GM19438 (cell line): ENCODE results near the gene SIPA1L3.
"Not testable (repeated sequence)": the region's sequence is repeated elsewhere in the genome, so short reads cannot be mapped to it uniquely, and the experiment has no call there.

Experiments
- ATAC-seq: cut with Tn5 transposase; IDR thresholded peaks from one replicate; pipeline ENCODE4 v1.9.1; 2021; ENCODE audit warnings: low read depth; ENCODE audit not compliant: unreplicated experiment

SIPA1L3 gene

GRCh38 chr19:38062959-38063761 lies 156.2 kb downstream of the SIPA1L3 start:
- ATAC-seq: no peak

GRCh38 chr19:38063928-38064327 lies 156.9 kb downstream of the SIPA1L3 start:
- no peak for ATAC-seq

- no peak for ATAC-seq
Measured at GRCh38 chr19:38064661-38065425, 157.8 kb downstream of the SIPA1L3 start.

- ATAC-seq: not testable (repeated sequence)
Measured at GRCh38 chr19:38065775-38066174, 158.8 kb downstream of the SIPA1L3 start.

GRCh38 chr19:38068826-38069225 lies 161.8 kb downstream of the SIPA1L3 start:
- no peak for ATAC-seq

DNA sequence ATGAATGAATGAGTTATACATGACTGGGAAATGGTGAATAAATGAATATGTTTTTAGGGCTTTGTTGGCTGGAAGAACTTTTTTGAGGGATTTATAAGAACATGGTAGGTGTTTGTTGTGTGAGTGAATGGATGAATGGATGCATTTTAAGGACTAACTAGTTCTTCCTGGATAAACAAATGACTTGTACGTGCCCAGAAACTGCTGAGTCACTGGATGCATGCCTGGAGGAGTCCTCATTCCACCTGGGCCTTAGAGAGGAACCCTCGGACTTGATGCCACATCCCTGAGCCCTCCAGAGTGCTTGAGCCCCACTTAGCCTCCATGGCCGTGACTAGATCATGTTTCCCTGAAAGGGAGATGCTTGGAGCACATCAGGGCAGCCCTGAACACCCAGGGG lies 163.6 kb downstream of the SIPA1L3 start:
- no peak for ATAC-seq

- not testable (repeated sequence) for ATAC-seq
Measured at GRCh38 chr19:38071054-38071453, 164.0 kb downstream of the SIPA1L3 start.

- no peak for ATAC-seq
Measured at GRCh38 chr19:38071647-38072046, 164.6 kb downstream of the SIPA1L3 start.

DNA sequence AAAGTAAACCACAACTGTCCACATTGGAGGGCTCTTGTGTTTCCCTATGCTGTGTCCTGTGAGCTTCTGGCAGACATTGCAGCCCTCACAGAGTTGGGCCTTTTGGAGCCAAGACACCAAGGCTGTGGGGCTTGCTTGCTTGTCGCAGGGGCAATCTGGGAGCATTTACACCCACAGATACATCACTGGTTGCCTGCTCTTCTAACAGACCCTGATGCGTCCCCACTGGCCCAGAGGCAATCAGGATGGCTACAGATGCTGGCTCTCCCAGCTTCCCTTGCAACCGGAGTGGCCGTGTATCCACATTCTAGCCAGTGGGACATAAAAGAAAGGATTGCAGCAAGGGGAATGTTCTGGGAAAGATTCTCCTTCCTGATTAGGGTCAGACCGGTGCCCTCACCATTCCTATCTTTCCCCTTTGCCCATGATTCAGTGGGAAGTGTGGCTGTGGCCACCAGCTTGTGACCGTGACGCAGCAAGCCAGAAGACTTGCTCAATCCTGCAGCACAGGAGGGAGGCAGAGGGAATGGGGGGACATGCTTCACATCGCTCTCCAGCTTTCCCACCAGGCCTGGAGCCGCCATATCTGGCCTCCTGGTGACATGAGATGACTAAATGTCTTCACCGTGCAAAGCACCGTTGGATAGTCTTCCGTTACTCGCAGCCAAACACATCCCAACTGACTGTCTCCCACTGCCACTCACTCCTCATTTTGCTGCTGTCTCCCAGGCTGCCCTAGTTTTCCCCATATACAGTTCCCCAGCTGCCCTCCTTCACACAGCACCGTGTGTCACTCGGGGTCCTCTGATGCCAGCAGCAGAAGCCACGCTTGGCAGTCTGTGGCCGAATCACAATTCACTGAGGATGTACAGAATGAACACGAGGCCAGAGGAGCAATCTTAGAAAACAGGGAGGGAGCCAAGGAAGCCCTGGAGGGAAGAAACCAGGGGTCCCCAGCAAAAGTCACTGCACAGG lies 166.1 kb downstream of the SIPA1L3 start:
- ATAC-seq: no peak

DNA sequence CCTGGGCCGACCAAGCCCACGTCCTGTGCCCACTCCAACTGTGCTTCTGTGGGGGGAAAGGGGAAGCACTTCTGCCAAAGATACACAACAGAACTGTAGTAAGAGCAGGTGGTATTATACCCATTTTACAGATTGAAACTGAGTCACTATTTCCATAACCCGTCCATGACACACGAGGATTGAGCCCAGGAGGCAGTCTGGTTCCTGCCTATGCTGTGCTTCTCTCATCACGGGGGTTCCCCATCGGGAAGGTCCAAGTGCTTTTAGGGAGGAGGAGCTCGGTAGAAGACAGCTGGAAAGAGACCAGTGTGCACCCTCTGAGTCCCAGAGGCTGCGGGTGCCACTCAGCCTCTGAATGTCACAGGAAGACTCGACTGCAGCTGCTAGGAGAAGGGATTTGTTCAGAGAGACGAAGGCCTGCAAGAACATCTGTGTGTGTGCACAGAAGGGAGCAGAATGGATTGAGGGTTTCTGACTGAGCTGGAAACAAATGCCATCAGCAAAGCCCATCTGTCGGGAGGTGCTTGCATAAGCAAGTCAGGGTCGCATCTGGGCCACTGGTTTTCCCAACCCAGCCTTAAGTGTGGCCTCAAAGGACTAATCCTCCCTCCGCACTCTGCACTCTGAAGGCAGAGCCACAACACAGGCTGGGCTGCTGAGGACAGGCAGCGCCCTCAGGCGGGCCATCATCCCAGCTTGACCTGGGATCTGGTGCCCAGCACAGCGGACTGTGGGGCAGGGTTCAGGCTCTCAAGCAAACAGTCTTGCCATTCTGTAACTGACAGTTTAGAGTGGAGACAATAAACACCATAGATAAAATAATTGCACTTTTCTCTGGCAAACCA lies 167.1 kb downstream of the SIPA1L3 start:
- no peak for ATAC-seq

- no peak for ATAC-seq
Measured at GRCh38 chr19:38076337-38076736, 169.3 kb downstream of the SIPA1L3 start.

GRCh38 chr19:38078302-38078930 lies 171.4 kb downstream of the SIPA1L3 start:
- no peak for ATAC-seq

GRCh38 chr19:38079926-38080380 lies 172.9 kb downstream of the SIPA1L3 start:
- peak; percentile 83 for ATAC-seq

GRCh38 chr19:38081547-38082255 lies 174.7 kb downstream of the SIPA1L3 start:
- ATAC-seq: no peak

DNA sequence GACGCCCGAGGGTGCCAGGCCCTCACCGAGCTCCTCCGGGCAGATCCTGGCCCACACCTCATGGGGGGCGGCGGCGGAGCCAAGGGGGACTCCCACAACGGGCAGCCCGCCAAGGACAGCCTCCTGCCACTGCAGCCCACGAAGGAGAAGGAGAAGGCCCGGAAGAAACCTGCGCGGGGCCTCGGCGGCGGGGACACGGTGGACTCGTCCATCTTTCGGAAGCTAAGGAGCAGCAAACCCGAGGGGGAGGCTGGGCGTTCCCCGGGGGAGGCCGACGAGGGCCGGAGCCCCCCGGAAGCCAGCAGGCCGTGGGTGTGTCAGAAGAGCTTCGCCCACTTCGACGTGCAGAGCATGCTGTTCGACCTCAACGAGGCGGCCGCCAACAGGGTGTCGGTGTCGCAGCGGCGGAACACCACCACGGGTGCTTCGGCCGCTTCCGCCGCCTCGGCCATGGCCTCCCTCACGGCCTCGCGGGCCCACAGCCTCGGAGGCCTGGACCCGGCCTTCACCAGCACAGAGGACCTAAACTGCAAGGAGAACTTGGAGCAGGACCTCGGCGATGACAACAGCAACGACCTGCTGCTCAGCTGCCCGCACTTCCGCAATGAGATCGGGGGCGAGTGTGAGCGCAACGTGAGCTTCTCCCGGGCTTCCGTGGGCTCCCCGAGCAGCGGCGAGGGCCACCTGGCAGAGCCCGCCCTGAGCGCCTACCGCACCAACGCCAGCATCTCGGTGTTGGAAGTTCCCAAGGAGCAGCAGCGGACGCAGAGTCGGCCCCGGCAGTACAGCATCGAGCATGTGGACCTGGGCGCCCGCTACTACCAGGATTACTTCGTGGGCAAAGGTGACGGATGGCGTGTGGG lies 175.5 kb downstream of the SIPA1L3 start:
- no peak for ATAC-seq

- no peak for ATAC-seq
Measured at GRCh38 chr19:38084196-38084595, 177.2 kb downstream of the SIPA1L3 start.

DNA sequence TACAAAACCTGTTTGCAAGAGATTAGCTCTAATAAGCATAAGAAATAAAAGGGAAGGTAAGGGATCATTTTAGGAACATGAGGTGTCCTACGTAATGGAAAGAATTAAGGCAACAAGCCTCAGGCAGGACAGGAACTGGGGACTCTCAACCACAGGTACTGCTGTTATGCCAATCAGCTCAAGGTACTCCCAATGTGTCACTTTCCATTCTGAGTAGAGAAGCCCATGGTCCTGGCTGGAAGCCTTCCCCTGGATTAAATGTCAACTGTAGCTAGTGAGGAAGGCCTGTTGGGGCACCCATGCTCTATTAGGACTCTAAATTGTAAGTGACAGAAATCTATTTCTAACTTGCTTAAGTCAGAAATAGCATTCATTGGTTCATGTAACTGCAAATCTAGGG lies 182.4 kb downstream of the SIPA1L3 start:
- no peak for ATAC-seq

DNA sequence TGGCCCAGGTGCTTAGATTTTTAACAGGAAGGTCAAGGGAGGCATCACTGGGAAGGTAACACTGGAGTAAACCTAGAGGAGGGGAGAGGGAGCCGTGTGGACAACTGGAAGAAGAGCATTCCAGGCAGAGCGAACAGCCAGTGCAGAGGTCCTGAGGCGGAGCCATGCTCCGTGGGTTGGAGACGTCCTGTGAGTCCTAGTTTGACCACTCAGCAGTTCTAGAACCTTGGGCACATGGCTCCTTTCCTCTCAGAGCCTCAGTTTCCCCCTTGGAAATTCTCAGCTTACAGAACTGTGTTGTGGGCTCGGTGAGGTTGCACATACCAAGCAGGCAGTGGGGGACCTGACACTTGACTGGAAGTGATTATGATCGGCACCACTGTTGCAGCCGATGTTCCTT lies 186.1 kb downstream of the SIPA1L3 start:
- no peak for ATAC-seq
